ENCODE data around the gene RECQL5. TPM values are rescaled to one million over a fixed set of nuclear protein-coding genes. Genes with fewer than 3 reads are reported as not detected.

Gene RECQL5
- total RNA-seq, 1 donor from 2014 or later, result 49.8 TPM

DNA sequence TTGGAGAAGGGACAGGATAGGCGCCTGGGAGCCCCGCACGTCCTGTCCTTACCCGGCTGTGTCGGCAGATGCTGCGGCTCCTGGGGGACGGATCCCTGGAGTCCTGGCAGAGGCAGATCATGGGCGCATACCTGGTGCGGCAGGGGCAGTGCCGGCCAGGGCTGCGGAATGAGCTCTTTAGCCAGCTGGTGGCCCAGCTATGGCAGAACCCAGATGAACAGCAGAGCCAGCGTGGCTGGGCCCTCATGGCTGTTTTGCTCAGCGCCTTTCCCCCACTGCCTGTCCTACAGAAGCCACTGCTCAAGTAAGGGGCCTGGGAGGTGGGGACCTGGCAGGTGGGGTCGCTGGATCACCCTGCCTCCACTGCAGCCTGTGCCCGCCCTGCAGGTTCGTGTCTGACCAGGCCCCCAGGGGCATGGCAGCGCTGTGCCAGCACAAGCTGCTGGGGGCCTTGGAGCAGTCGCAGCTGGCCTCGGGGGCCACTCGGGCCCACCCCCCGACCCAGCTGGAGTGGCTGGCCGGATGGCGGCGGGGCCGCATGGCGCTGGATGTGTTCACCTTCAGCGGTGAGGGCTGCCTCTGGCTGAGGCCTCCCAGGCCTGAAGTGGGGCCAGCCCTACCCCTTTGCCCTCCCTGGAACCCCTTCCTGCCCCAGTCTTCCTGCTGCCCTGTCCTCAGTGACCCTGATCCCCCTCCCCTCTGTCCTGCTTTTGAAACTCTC lies 53.9 kb downstream of the RECQL5 start:
- H3K9me3 Mint-ChIP-seq (ENCODE audit: unreplicated experiment), result no peaks in the 10 kb centered on the region
- no peaks in the 10 kb centered on the region for H3K36me3 Mint-ChIP-seq (ENCODE audit: unreplicated experiment)
- TF ChIP-seq, protein P1, sequence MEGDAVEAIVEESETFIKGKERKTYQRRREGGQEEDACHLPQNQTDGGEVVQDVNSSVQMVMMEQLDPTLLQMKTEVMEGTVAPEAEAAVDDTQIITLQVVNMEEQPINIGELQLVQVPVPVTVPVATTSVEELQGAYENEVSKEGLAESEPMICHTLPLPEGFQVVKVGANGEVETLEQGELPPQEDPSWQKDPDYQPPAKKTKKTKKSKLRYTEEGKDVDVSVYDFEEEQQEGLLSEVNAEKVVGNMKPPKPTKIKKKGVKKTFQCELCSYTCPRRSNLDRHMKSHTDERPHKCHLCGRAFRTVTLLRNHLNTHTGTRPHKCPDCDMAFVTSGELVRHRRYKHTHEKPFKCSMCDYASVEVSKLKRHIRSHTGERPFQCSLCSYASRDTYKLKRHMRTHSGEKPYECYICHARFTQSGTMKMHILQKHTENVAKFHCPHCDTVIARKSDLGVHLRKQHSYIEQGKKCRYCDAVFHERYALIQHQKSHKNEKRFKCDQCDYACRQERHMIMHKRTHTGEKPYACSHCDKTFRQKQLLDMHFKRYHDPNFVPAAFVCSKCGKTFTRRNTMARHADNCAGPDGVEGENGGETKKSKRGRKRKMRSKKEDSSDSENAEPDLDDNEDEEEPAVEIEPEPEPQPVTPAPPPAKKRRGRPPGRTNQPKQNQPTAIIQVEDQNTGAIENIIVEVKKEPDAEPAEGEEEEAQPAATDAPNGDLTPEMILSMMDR (IDR thresholded peaks at IDR 0.05; ENCODE audit: partially characterized antibody, unreplicated experiment), result no peak
- H3K27ac Mint-ChIP-seq (ENCODE audit: unreplicated experiment), result no peak overlapping the region
- peaks cover 2% of the 10 kb centered on the region for H3K27me3 Mint-ChIP-seq (ENCODE audit: unreplicated experiment)
- H3K4me3 Mint-ChIP-seq (ENCODE audit: unreplicated experiment), result no peak overlapping the region
- H3K4me1 Mint-ChIP-seq (ENCODE audit: low read depth, unreplicated experiment), result no peaks in the 10 kb centered on the region
- DNase-seq, result no peak

DNA sequence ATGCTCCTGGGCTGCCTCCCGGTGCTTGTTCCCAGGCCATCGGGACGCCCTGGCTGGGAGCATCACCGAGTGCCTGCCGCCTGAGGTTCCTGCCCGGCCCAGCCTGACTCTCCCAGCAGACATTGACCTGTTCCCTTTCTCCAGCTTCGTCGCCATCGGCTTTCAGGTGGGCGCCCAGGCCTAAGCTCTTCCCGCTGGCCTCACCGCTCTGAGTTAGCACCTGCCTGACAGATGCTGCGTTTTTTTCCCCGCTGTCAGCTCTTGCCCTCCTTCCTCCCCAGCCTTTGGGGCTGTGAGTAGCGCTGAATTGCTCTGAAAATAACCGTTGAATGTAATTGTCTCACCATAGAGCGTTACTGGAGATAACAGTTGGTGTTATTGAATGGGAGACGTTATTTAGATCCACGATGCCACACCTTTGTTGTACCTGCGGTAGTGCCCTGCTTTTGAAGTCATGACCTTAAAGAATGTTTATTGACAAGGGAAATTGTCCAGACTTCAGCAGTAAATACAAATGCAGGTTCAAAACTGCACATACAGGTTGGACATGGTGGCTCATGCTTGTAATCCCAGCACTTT lies 55.0 kb downstream of the RECQL5 start:
- no peak for DNase-seq
- no peaks in the 10 kb centered on the region for H3K36me3 Mint-ChIP-seq (ENCODE audit: unreplicated experiment)
- TF ChIP-seq, protein P1 (IDR thresholded peaks at IDR 0.05; ENCODE audit: partially characterized antibody, unreplicated experiment), result no peak
- H3K27me3 Mint-ChIP-seq (ENCODE audit: unreplicated experiment), result peaks cover 2% of the 10 kb centered on the region
- H3K4me3 Mint-ChIP-seq (ENCODE audit: unreplicated experiment), result no peak overlapping the region
- no peaks in the 10 kb centered on the region for H3K9me3 Mint-ChIP-seq (ENCODE audit: unreplicated experiment)
- no peak overlapping the region for H3K27ac Mint-ChIP-seq (ENCODE audit: unreplicated experiment)
- peaks cover 2% of the 10 kb centered on the region for H3K4me1 Mint-ChIP-seq (ENCODE audit: low read depth, unreplicated experiment)

DNA sequence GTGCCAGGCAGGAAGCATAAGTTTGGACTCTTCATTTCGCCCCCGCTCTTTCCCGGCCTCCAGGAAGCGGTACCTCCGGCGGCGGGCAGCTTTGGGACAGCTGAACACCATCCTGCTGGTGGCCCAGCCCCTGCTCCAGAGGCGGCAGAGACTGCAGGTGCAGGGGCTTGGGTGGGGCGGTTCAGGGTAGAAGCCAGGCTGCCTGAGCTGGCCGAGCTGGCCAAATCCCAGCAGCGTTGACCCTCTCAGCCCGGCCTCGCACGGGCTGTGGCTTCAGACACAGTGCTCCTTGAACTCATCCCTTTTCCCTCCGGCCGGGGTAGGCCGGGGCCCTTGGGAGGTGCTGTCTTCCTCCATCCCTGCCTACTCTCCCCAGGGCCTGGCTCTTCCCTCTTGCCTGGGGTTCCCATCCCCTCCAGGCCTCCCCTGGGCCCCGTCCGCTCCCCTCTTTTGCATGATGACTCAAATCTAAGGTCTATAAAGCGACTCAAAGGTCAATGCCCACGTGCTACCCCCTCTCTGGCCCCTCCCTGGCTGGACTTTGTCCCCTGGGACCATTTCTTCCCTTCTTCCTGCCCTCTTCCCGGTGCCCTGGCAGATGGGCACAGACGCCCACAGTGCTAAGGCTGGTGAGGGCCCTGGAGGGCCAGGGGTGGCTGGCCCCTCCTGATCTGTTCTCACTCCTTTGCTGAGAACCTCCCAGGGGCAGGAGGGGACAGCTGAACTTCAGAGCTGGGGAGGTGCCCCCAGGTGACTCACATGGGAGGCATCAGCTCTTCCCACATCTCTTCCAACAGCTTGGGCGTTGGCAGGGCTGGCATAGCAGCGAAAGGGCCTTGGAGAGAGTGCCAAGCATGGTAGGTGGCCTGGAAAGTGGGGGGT lies 56.6 kb downstream of the RECQL5 start:
- Mint-ChIP-seq H3K9me3 (ENCODE audit: unreplicated experiment) (no peaks in the 10 kb centered on the region), H3K27me3 (ENCODE audit: unreplicated experiment) (peaks cover 2% of the 10 kb centered on the region)

DNA sequence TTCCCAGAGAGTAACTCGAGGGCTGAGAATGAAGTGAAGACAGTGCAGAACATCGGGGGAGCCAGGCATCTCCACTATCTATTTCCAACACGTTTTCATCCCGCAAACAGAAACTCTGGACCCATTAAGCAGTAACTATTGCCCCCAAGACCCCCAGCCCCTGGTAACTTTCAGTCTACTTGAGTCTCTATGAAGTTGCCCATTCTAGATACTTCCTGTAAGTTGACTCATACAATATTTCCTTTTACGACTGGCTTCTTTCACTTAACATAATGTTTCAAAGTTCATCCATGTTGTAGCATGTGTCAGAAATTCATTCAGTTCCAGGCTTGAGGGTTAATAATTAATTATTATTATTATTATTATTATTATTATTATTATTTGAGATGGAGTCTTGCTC lies 59.9 kb downstream of the RECQL5 start:
- peaks cover 5% of the 10 kb centered on the region for H3K4me1 Mint-ChIP-seq (ENCODE audit: low read depth, unreplicated experiment)
- H3K36me3 Mint-ChIP-seq (ENCODE audit: unreplicated experiment), result no peaks in the 10 kb centered on the region
- H3K27ac Mint-ChIP-seq (ENCODE audit: unreplicated experiment), result no peak overlapping the region
- TF ChIP-seq, protein P1 (IDR thresholded peaks at IDR 0.05; ENCODE audit: partially characterized antibody, unreplicated experiment), result no peak
- no peak overlapping the region for H3K4me3 Mint-ChIP-seq (ENCODE audit: unreplicated experiment)
- peaks cover 2% of the 10 kb centered on the region for H3K27me3 Mint-ChIP-seq (ENCODE audit: unreplicated experiment)
- DNase-seq, result no peak
- H3K9me3 Mint-ChIP-seq (ENCODE audit: unreplicated experiment), result no peaks in the 10 kb centered on the region

More for the DNA sequence above, 56.6 kb downstream of the RECQL5 start:
- Mint-ChIP-seq H3K4me1 (ENCODE audit: low read depth, unreplicated experiment) (peaks cover 5% of the 10 kb centered on the region), H3K27ac (ENCODE audit: unreplicated experiment) (no peak overlapping the region), H3K4me3 (ENCODE audit: unreplicated experiment) (no peak overlapping the region), H3K36me3 (ENCODE audit: unreplicated experiment) (no peaks in the 10 kb centered on the region)
- TF ChIP-seq, protein P1 (IDR thresholded peaks at IDR 0.05; ENCODE audit: partially characterized antibody, unreplicated experiment), result no peak
- no peak for DNase-seq
